CMK (cell line): ENCODE measurements around the gene RGS2.

ENCODE experiments used
- DNase-seq: peaks from one replicate; pipeline ENCODE4 v3.0.0-alpha.2; 2010; ENCODE audit warnings: low read depth

The RGS2 gene

DNA sequence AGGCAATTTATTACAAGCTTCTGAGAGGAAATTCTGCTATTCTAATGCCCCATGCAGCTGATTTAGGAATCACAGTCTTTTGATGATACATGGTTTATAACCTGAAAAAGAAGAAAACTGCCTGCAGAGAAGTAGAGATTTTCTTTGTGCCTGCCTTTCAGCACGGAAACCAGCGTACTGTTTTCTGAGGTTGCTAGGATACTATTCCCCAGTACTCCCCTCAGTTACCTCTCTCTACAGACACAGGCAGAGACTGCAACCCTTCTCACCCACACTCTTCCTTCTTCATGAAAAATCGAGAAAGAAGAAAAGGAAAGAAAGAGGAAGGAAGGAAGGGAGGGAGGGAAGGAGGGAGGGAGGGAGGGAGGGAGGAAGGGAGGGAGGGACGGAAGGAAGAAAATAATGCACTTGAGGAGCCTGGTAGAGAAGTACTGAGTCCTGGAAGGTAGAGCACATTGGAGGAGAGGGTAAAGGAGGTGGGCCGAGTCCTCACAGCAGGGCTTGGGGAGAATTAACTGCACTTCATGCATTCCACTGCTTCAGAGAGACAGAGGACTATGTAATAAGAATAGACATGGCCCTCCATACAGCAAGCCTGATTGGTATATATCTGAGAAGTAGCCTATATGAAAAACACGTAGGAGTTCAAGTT lies 21.9 kb downstream of the RGS2 start:
- no peak for DNase-seq

DNA sequence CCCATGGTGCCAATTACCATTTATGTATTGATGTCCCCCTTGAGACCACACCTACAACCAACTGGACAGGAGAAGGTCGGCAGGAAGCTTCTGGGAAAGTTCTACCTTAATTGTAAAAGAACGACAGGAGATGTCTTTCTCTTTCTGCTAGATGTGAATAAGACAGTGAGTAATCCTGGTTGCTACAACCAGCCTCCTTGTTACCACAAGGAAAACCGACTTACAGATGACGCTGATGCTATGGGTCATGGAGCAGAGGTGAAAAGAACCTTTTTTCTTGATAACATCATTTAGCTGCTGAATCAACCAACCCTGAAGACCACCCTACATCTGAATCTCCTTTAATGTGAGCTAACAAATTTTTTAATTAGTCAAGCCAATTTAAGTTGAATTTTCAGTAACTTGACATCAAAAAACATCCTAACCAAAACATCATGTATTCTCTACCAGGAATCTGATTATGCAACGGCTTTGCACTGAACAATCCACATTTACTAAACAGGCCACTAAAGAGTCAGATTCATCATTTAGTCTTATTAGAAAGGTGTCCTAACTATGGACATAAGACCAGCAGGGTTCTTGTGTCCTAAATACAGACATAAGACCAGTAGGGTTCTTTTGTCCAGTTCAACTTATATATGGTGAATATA lies 23.0 kb downstream of the RGS2 start:
- DNase-seq, result no peak

DNA sequence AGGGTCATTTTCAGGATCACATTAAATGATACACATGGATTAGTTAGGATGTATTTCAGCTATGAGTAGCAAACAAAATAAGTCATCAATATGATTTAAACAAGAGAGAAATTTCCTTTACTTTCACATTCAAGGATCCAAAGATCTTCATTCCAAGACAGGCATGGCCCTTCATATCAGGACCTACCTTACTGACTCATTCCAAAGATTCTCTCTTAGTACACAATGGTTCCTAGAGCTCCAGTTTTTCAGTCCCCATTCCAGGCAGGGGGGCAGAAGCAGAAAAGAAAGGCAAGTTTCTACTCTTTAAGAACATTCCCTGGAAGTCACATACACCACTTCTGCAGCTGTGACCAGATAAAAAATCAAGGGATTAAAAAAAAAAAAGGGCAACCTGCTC lies 23.7 kb downstream of the RGS2 start:
- no peak for DNase-seq

DNA sequence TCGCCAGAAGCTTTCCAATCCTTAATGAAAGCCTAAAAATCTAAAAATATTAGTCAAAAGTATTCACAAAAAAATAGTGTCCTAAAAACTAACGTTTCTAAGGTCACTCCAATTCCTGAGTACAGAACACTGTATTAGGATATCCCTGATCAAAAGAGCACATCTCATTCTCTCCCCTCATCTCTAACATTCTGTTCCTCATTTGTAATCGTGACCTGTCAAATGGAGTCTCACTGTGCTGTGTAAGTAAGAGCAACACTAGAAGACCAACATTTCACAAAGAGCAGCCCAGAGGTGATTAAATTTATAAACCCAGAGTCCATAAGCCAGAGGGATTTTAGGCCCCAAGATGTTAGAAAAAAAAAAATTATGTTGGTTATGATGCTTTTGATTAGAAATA lies 26.3 kb downstream of the RGS2 start:
- no peak for DNase-seq

DNA sequence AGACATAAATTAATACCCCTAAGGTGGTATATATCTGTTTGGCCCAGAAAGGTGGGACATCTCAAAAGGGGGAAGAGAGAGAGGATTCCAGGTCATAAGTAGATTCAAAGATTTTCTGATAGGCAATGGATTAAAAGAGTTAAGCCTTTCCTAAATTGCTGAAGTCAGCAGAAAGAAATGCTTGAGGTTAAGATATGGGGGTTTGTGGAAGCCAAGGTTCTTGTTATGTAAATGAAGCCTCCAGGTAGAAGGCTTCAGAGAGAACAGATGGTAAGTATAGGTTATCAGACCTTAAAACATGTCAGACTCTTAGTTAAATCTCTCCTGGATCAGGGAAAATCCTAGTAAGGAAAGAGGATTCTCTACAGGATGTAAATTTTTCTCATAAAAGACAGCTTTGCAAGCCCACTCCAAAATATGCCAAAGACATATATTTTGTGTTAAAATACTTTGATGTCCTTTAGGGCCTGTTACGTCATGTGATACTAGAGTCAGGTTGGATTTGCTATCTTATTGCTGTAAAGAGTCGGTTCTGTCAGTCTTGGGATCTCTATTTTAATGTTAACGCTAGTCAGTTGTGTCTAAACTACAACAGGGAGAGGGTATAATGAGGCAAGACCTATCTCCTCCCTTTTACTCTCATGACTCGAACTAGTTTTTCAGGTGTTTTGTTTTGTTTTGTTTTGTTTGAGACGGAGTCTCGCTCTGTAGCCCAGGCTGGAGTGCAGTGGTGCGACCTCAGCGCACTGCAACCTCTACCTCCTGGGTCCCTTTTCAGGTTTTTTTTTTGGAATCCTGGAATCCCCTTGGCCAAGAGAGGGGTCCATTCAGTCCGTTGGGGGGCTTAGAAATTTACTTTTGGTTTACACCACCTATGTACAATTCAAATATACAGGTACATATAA lies 30.6 kb downstream of the RGS2 start:
- DNase-seq, result no peak

DNA sequence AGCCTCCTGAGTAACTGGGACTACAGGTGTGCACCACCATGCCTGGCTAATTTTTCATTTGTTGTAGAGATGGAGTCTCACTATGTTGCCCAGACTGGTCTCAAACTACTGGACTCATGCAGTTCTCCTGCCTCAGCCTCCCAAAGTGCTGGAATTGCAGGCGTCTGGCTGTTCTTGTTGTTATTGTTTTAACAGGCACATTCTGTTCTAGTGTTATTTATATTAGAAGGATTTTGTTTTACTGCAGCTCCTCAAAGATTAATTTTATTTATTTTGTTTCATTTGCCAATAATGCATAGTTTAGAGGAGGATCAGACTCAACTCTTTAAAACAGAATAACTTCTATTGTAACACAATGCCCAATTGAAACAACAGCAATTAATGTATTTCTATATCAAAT lies 35.5 kb downstream of the RGS2 start:
- DNase-seq, result no peak

DNA sequence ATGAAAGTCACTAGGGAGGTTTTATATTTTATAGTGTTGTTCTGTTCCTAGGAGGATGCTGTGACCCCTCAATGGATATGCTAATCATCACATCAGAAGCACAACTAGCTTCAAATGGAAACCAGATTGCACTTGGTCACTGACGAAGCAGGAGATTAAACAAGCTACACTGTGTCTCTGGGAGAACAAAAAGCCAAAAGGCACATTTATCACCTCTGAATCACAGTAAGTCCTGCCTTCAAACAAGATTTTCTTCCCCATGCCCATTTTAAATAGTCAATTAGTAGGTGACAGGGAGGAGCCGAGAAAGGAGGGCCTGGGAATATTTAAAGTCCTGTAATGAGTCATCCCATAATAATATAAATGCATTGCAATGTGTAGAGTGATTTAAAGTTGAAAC lies 38.1 kb downstream of the RGS2 start:
- DNase-seq, result no peak

DNA sequence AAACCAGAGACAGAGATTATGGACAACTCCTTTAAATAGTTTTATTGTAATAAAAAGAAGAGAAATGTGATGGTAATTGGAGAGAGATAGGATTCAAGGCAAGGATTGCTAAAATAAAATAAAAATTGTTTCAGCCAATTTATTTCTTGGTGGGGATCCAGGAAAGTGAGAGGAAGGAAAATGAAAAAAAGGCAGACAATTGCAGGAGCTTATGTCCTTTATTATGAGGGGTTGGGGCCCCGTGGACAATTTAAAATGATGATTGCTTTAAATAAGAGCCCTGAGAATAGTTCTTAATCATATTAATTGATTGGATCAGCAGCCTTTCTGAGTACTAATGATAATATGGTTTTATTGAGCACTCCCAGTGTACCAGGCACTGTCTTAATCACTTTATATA lies 40.2 kb downstream of the RGS2 start:
- DNase-seq, result no peak

DNA sequence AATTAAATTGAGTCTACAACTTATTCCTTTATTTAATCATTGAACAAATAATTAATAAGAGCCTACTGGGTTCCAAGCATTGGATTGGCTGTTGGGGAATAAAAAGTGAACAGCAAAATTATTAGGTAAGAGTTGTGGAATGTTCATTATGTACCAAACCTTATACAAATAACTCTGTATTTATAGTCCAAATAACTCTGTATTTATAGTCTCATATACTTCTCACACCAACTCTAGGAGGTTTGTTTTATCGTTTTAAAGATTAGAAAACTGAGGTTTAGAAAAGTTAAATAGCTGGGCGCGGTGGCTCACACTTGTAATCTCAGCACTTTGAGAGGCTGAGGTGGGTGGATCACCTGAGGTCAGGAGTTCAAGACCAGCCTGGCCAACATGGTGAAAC lies 40.6 kb downstream of the RGS2 start:
- no peak for DNase-seq

DNA sequence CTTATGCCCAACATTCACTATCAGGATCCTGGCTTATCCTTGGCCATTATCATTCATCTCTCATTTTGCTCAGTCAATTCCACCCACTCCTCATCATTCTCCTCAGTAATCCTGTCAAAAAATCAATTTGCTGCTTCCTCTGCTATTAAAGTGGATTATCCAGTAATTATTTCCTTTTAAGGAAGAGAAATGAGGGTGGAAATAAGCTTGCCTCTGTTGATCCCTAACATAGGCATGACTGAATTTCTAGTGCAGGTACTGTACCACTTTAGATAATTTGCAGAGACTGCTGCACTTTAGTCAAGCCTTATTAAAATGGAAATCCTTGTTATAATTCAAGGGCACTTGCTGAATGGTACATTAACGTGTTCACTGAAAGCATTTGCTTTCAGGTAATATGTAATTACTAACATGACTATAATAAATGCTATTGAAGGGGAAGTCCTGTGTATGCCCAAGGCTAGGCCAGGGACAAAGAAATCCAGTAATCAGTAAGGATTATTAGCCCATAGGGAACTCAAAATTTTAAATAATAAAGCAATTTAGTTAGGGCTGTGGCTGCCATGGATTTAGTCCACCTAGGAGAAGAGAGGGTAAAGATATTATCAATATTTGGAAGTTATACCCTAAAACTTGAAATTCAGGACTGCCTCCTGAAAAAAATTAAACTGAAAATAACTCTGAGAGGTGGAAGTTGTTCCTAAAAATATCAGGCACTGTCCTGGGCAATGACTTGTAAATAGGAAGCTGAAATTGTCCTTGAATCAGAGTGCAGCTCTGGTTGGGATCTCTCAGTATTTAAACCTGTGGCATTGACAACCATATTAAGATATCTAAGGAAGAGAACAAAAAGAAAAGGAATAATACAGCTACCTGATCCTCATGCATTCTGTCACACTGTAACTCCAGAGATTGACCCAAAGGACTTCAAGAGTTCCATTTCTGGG lies 43.4 kb downstream of the RGS2 start:
- no peak for DNase-seq

DNA sequence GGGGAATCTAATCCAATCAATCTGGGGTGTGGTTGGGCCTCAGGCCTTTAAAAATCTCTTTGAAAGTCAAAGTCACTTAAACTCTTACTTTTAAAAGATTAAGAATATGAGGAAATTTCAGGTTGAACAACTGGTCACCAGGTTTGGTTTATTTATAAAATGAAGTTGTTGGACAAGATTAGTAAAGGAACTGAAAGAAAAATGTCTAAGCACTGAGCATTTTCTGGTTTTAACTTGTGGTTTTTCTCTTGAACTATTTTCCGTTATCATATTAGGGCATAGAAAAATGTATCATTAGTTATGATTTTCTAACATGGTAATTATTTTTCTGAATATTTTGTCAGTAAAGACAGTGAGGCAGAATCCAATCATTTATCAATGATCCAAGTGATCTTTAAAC lies 49.6 kb downstream of the RGS2 start:
- no peak for DNase-seq

DNA sequence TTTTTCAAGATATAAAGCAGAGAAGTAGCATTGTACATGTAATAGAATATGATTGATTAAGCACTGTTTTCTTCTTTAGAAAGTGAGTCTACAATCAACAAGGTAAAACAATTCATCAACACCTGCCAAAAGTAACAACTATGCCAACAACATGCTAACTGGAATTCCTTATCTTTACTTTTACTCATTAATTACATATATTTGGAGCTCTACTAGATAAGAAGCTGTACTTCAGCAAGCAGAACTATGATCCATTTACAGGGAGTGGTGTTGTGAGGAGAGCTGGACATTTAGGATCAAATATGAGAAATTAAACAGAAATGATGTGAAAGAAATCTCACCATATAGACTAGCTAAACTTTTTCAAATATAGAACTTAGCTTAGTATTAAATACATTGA lies 51.0 kb downstream of the RGS2 start:
- DNase-seq, result no peak

DNA sequence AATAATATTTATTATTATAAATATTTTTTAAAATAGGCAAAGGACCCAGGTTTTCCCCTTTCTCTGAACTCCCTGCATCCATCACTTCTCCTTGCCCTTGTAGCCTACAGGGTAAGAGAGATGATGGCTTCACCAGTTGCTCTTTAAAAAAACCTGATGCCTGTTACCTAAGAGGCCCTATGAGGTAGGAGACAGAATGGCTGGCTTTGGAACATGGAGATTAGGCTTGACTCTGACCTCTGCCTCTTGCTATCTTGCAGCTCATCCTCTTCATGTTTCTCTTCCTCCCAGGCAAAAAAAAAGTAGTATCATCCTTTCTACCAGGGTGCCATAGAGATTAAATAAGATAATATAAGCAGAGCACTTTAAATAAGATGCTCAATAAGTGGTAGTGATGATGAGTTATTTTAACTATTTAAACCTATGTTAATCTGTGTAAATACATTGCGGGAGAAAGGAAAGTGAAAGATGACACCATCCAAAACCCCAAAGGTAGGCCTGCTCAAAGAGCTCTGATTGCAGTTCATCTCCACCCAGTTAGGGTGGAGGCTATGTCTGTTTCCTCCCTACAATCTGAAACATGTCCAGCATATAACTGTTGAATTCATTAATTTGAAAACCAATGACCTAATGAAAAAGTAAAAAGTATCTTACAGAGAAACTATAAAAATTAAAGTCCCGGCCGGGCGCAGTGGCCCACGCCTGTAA lies 51.8 kb downstream of the RGS2 start:
- no peak for DNase-seq

DNA sequence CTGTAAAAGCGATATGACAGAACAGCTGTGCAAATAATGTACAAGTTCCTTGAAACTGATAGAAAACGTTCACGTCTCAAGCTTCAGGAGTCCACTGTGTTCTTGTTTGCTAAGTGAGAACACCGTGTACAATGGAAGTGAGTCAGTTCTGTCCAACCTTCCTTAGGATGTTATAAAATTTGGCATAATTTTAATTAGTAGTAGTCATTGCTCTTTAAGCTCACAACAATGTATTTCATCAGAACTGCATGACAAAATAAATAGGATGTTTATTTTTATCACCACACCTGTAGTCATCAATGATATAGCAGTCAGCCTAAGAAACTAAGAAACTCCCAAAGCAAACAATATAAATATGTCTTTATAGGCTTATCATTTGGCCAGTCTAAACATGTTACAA lies 53.0 kb downstream of the RGS2 start:
- DNase-seq, result no peak
